PC-9 (cell line): Measurements from ENCODE around the gene STARD10.

Experiments
- EZH2 ChIP-seq: fragments of 200-600 bp; sonication (generic); IDR thresholded peaks from 2 replicates; pipeline ENCODE4 v1.8.0; 2017; ENCODE audit warnings: antibody characterized with exemption, low read depth
- TF ChIP-seq, protein P1 (sequence below): fragments of 200-600 bp; sonication (generic); conservative IDR thresholded peaks from 2 replicates; pipeline ENCODE4 v1.6.1; 2017; ENCODE audit warnings: mixed run types, antibody characterized with exemption, mild to moderate bottlenecking, moderate library complexity

DNA sequence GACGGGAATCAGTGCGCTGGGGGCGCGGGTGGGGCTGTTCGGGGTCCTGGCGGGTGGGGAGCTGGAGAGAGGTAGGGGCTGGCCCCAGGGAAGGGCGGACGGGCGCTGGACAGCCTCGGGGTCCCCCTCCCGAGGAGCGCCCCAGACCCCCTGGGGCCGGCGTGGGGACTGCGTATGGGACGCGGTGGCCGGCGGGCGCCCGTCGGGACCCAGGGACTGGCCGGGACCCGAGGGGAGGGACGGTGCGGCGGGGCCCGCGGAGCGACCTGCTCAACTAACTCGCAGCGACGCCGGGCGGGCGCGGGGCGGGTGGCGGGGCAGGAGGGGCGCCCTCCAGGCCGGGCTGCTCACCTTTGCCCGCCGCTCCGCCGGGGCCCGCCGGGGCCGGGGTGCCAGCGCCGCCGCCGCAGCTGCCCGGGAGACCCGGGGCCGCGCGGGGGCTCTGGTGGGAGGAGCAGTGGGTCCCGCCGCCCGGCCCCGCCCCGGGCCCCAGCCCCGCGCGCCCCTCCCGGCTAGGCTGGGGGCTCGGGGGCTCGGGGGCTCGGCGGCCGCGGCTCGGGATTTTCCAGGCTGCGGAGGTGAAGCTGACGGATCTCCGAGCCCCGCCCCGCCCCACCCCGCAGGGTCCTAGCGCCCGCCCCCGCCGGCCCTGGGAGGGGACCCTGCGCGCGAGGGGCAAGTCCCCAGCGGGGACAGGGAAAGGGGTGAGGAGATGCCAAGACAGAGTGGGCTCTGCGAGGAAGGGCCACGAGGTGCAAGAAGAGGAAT is 12.3 kb downstream of the STARD10 start:
- TF ChIP-seq, protein P1, sequence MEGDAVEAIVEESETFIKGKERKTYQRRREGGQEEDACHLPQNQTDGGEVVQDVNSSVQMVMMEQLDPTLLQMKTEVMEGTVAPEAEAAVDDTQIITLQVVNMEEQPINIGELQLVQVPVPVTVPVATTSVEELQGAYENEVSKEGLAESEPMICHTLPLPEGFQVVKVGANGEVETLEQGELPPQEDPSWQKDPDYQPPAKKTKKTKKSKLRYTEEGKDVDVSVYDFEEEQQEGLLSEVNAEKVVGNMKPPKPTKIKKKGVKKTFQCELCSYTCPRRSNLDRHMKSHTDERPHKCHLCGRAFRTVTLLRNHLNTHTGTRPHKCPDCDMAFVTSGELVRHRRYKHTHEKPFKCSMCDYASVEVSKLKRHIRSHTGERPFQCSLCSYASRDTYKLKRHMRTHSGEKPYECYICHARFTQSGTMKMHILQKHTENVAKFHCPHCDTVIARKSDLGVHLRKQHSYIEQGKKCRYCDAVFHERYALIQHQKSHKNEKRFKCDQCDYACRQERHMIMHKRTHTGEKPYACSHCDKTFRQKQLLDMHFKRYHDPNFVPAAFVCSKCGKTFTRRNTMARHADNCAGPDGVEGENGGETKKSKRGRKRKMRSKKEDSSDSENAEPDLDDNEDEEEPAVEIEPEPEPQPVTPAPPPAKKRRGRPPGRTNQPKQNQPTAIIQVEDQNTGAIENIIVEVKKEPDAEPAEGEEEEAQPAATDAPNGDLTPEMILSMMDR, result no peak
- no peak for TF ChIP-seq EZH2
